Measurements from ENCODE around the gene MRPL30. TPM values are rescaled to one million over a fixed set of nuclear protein-coding genes. Genes with fewer than 3 reads are reported as not detected.

Gene MRPL30
- total RNA-seq, 1 donor from 2014 or later: 40.2 TPM

DNA sequence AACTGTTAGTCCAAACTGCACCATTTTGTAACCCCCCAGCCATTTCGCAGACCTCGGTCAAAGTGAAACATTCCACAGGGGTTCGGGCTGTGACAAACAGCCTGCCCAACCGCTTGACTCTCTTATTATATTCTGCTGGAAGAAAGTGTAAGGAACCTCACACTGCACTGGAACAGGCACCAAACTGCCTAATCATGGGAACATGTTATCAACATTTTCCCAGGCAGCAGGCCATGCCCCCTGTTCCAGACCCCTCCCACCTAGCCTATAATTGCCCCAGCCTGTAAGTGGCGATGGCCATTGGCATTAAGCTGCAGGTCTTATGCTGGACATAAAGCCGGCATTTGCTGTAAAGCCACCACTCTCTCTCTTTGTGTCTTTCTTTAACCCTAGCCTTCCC lies 57.6 kb downstream of the MRPL30 start:
- H3K27ac Mint-ChIP-seq (ENCODE audit: unreplicated experiment): no peak overlapping the region
- no peaks in the 10 kb centered on the region for H3K4me1 Mint-ChIP-seq (ENCODE audit: low read depth, unreplicated experiment)
- no peak overlapping the region for H3K4me3 Mint-ChIP-seq (ENCODE audit: unreplicated experiment)
- peaks cover 3% of the 10 kb centered on the region for H3K27me3 Mint-ChIP-seq (ENCODE audit: unreplicated experiment)
- H3K9me3 Mint-ChIP-seq (ENCODE audit: unreplicated experiment): peaks cover 2% of the 10 kb centered on the region
- no peak for DNase-seq
- TF ChIP-seq, protein P1, sequence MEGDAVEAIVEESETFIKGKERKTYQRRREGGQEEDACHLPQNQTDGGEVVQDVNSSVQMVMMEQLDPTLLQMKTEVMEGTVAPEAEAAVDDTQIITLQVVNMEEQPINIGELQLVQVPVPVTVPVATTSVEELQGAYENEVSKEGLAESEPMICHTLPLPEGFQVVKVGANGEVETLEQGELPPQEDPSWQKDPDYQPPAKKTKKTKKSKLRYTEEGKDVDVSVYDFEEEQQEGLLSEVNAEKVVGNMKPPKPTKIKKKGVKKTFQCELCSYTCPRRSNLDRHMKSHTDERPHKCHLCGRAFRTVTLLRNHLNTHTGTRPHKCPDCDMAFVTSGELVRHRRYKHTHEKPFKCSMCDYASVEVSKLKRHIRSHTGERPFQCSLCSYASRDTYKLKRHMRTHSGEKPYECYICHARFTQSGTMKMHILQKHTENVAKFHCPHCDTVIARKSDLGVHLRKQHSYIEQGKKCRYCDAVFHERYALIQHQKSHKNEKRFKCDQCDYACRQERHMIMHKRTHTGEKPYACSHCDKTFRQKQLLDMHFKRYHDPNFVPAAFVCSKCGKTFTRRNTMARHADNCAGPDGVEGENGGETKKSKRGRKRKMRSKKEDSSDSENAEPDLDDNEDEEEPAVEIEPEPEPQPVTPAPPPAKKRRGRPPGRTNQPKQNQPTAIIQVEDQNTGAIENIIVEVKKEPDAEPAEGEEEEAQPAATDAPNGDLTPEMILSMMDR (IDR thresholded peaks at IDR 0.05; ENCODE audit: partially characterized antibody, unreplicated experiment): no peak
- peaks cover 5% of the 10 kb centered on the region for H3K36me3 Mint-ChIP-seq (ENCODE audit: unreplicated experiment)

DNA sequence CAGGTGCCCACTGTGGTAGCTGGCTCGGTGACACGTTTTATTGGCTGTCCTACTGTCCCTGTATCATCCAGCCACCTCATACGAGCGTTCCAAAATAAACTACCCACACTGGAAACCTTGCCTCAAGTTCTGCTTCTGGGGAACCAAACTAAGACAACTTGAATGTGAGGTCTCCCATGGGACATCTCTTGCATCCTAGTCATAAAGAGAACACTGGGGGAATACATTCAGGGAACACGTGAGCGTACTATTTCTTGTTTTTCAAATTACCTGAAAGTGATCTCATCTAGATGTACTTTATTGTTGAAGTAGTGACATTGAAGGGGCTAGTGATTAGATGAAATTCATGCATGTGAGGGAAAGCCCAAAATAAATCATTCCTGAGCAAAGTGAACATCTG lies 59.4 kb downstream of the MRPL30 start:
- peaks cover 2% of the 10 kb centered on the region for H3K9me3 Mint-ChIP-seq (ENCODE audit: unreplicated experiment)
- no peaks in the 10 kb centered on the region for H3K4me1 Mint-ChIP-seq (ENCODE audit: low read depth, unreplicated experiment)
- H3K27ac Mint-ChIP-seq (ENCODE audit: unreplicated experiment): no peak overlapping the region
- H3K27me3 Mint-ChIP-seq (ENCODE audit: unreplicated experiment): peaks cover 3% of the 10 kb centered on the region
- peaks cover 5% of the 10 kb centered on the region for H3K36me3 Mint-ChIP-seq (ENCODE audit: unreplicated experiment)
- no peak overlapping the region for H3K4me3 Mint-ChIP-seq (ENCODE audit: unreplicated experiment)
- TF ChIP-seq, protein P1 (IDR thresholded peaks at IDR 0.05; ENCODE audit: partially characterized antibody, unreplicated experiment): no peak
- DNase-seq: no peak

DNA sequence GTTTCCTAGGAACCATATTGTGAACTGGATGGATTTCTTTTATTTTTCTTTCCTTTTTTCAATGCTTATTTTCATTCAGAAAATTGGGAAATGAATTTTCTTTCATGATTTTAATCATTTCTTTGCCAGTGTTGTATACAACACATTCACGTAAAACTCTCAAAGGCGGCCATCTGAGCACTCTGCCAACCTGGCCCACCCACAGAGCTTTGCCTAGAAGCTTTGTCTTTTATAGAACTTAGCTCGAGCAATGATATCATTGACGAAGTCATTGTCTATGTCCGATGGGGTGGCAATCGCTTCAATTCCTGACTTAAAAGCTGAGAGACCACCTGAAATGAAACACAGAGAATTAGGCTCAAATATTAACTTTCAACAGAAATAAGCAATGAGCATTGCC lies 61.2 kb downstream of the MRPL30 start:
- H3K4me3 Mint-ChIP-seq (ENCODE audit: unreplicated experiment): no peak overlapping the region
- TF ChIP-seq, protein P1 (IDR thresholded peaks at IDR 0.05; ENCODE audit: partially characterized antibody, unreplicated experiment): no peak
- H3K4me1 Mint-ChIP-seq (ENCODE audit: low read depth, unreplicated experiment): no peaks in the 10 kb centered on the region
- no peak overlapping the region for H3K27ac Mint-ChIP-seq (ENCODE audit: unreplicated experiment)
- peaks cover 2% of the 10 kb centered on the region for H3K9me3 Mint-ChIP-seq (ENCODE audit: unreplicated experiment)
- H3K27me3 Mint-ChIP-seq (ENCODE audit: unreplicated experiment): no peaks in the 10 kb centered on the region
- no peaks in the 10 kb centered on the region for H3K36me3 Mint-ChIP-seq (ENCODE audit: unreplicated experiment)
- DNase-seq: no peak

Other genes with a start within 250 kb of the MRPL30 start
- gene CRACDL, start 245.0 kb upstream of the MRPL30 start, total RNA-seq (ENCODE audit: unreplicated experiment): 2.1 TPM
- gene C2orf15, start 39.5 kb upstream of the MRPL30 start, total RNA-seq (ENCODE audit: unreplicated experiment): 0.34 TPM
- gene TSGA10, start 26.2 kb upstream of the MRPL30 start, total RNA-seq (ENCODE audit: unreplicated experiment): 3.8 TPM
- 4.3 TPM for gene LIPT1, start 26.2 kb upstream of the MRPL30 start, total RNA-seq (ENCODE audit: unreplicated experiment)
- gene MITD1, start 126 bp upstream of the MRPL30 start, total RNA-seq (ENCODE audit: unreplicated experiment): 18.6 TPM
- gene LYG2, start 74.5 kb downstream of the MRPL30 start, total RNA-seq (ENCODE audit: unreplicated experiment): not detected
- gene LYG1, start 120.0 kb downstream of the MRPL30 start, total RNA-seq (ENCODE audit: unreplicated experiment): 1.2 TPM
- 32.6 TPM for gene TXNDC9, start 155.1 kb downstream of the MRPL30 start, total RNA-seq (ENCODE audit: unreplicated experiment)
- gene EIF5B, start 156.2 kb downstream of the MRPL30 start, total RNA-seq (ENCODE audit: unreplicated experiment): 57.4 TPM